ENCODE results near the gene ITK. TPM values are rescaled to one million over a fixed set of nuclear protein-coding genes. Genes with fewer than 3 reads are reported as not detected.

Gene ITK
- total RNA-seq, 1 donor from 2014 or later: not detected

DNA sequence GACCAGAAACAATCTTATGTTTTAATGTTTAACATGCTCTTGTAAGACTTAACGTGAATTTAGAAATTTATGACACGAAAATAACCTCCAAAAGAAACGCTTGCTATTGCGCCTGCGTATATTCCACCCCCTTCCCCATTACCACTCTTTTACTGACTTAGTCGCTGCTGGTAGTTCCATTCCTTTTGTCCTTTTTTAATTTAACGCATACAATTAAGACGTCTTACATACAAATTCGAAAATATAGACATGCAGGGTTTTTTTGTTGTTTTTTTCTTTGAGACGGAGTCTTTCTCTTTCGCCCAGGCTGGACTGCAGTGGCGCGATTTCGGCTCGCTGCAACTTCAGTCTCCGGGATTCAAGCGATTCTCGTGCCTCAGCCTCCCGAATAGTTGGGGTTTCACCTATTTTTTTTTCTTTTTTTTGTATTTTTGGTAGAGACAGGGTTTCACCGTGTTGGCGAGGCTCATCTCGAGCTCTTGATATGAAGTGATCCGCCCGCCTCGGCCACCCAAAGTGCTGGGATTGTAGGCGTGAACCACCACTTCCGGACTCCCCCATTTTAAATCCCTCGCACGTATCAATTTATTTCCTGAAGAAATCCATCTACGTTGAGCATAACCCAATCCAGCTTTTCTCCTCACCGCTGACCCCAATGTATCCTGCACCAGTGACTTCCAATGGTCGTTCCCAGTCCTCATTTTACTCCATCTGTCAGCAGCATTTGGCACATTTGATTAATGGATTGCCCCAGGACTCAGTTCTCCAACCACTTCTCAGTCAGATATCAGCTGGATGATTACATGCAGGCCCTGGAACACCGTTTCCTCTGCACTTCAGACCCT is 37.3 kb upstream of the ITK start:
- no peaks in the 10 kb centered on the region for H3K27me3 ChIP-seq (ENCODE audit: control insufficient read depth, insufficient read depth, low read length)
- H3K4me3 ChIP-seq (ENCODE audit: low read depth, low read length): peak overlapping the region; percentile 96
- DNase-seq (ENCODE audit: low read depth): peak; percentile 18
- no peak for FAIRE-seq
- peaks cover 2% of the 10 kb centered on the region for H3K36me3 ChIP-seq (ENCODE audit: control insufficient read depth, insufficient read depth, low read length)
- TF ChIP-seq, protein P1, sequence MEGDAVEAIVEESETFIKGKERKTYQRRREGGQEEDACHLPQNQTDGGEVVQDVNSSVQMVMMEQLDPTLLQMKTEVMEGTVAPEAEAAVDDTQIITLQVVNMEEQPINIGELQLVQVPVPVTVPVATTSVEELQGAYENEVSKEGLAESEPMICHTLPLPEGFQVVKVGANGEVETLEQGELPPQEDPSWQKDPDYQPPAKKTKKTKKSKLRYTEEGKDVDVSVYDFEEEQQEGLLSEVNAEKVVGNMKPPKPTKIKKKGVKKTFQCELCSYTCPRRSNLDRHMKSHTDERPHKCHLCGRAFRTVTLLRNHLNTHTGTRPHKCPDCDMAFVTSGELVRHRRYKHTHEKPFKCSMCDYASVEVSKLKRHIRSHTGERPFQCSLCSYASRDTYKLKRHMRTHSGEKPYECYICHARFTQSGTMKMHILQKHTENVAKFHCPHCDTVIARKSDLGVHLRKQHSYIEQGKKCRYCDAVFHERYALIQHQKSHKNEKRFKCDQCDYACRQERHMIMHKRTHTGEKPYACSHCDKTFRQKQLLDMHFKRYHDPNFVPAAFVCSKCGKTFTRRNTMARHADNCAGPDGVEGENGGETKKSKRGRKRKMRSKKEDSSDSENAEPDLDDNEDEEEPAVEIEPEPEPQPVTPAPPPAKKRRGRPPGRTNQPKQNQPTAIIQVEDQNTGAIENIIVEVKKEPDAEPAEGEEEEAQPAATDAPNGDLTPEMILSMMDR (IDR thresholded peaks at IDR 0.05; ENCODE audit: insufficient read depth, low read length, severe bottlenecking): no peak

DNA sequence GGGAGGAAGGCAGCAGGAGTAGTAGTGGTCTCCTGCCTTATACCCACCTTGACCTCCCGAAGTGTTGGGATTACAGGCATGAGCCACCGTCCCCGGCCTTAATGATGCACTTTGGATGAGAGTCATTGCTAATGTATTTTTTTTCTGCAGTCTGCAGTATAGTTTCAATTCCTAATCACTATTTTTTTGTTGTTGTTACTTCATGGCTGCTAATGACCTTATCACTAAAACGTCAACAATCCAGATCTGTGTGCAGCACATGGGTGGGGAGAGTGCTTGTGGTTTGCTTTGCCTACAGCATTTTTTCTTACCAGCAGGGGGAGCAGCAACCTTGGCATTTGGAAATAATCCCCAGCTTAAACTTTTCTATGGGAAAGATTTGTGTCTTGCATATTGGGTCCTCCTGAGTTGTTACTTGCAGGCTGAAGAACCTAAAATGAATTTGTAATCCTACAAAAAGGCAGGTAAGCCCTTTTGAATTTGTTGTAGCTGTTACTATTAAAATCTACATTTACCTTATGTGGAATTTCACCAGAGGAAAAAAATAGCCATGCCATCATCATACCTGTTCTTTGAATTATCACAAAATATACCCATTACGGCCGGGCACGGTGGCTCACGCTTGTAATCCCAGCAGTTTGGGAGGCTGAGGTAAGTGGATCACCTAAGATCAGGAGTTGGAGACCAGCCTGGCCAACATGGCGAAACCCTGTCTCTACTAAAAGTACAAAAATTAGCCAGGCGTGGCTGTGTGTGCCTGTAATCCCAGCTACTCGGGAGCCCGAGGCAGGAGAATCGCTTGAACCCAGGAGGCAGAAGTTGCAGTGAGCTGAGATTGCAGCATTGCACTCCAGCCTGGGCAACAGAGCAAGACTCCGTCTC is 31.7 kb upstream of the ITK start:
- Histone ChIP-seq H3K27me3 (ENCODE audit: control insufficient read depth, insufficient read depth, low read length) (no peaks in the 10 kb centered on the region), H3K4me3 (ENCODE audit: low read depth, low read length) (no peak overlapping the region), H3K36me3 (ENCODE audit: control insufficient read depth, insufficient read depth, low read length) (no peaks in the 10 kb centered on the region)
- DNase-seq (ENCODE audit: low read depth): peak; percentile 55
- no peak for FAIRE-seq
- TF ChIP-seq, protein P1 (IDR thresholded peaks at IDR 0.05; ENCODE audit: insufficient read depth, low read length, severe bottlenecking): peak; percentile 80

DNA sequence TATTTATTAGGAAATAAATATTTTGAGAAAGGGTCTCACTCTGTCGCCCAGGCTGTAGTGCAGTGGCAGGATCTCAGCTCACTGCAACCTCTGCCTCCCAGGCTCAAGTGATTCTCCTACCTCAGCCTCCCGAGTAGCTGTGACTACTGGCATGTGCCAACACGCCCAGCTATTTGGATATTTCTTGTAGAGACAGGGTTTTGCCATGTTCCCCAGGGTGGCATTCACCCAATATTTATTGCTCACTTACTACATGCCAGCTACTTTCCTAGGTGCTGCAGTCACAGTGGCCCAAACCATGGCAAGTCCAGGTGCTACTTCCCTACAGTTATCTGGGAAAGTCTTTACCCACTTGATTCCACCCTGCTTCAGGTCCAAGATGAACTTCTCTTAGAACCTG is 29.6 kb upstream of the ITK start:
- Histone ChIP-seq H3K4me3 (ENCODE audit: low read depth, low read length) (no peak overlapping the region), H3K36me3 (ENCODE audit: control insufficient read depth, insufficient read depth, low read length) (no peaks in the 10 kb centered on the region), H3K27me3 (ENCODE audit: control insufficient read depth, insufficient read depth, low read length) (no peaks in the 10 kb centered on the region)
- TF ChIP-seq, protein P1 (IDR thresholded peaks at IDR 0.05; ENCODE audit: insufficient read depth, low read length, severe bottlenecking): no peak
- no peak for FAIRE-seq
- peak; percentile 51 for DNase-seq (ENCODE audit: low read depth)

DNA sequence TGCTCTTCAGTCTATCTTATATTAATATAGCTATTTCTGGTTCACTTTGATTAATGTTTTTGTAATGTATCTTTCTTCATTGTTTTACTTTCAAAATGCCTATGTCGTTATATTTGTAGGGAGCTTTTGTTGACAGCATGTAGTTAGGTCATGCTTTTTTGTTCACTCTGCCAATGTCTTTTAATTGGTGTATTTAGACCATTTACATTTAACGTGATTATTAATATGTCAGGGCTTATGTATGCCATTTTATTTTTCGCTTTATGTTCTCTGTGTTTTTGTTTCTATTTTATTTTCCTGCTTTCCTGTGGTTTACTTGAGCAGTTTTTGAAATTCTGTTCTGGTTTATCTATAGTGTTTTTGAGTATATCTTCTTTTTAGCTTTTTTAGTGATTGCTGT is 25.3 kb upstream of the ITK start:
- Histone ChIP-seq H3K4me3 (ENCODE audit: low read depth, low read length) (no peak overlapping the region), H3K27me3 (ENCODE audit: control insufficient read depth, insufficient read depth, low read length) (no peaks in the 10 kb centered on the region), H3K36me3 (ENCODE audit: control insufficient read depth, insufficient read depth, low read length) (no peaks in the 10 kb centered on the region)
- DNase-seq (ENCODE audit: low read depth) (no peak), FAIRE-seq (no peak)
- TF ChIP-seq, protein P1 (IDR thresholded peaks at IDR 0.05; ENCODE audit: insufficient read depth, low read length, severe bottlenecking): no peak

DNA sequence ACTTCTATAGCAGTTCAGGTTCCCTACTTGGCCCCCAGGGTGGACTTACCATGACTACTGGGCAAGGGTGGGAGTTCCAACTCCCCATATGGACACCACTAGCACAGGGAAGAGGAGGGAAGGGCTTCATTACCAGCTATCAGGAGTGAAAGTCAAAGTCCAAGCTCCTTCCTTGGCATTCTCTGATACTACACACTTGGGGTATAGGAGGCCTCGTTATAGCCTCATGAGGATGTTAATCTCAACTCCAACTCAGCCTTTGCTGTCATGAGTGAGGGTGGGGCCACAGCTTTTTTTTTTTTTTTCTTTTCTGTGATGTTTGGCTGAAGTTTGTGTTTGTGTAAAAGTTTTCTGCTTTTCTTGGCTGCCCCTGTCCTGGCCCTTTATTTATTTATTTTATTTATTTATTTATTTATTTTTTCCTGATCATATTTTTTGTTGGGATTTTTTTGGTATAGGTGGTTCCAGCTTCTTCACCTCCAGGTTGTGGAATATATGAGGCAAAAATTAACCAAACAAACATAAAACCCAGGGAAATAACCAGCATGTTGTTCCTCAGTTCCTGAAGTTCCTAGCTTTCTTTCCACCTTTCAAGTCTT is 23.2 kb upstream of the ITK start:
- no peak for FAIRE-seq

More for the DNA sequence above, 23.2 kb upstream of the ITK start:
- H3K36me3 ChIP-seq (ENCODE audit: control insufficient read depth, insufficient read depth, low read length): no peaks in the 10 kb centered on the region
- no peaks in the 10 kb centered on the region for H3K27me3 ChIP-seq (ENCODE audit: control insufficient read depth, insufficient read depth, low read length)
- TF ChIP-seq, protein P1 (IDR thresholded peaks at IDR 0.05; ENCODE audit: insufficient read depth, low read length, severe bottlenecking): no peak
- DNase-seq (ENCODE audit: low read depth): no peak
- no peak overlapping the region for H3K4me3 ChIP-seq (ENCODE audit: low read depth, low read length)

All from bronchial epithelial cell (primary cell).